GM23338 (cell line): ENCODE data around the gene MBTPS2. TPM values are rescaled to one million over a fixed set of nuclear protein-coding genes. Genes with fewer than 3 reads are reported as not detected.

ENCODE experiments used
- CREB1 ChIP-seq: fragments of 250-450 bp; sonication (Bioruptor Pico); IDR thresholded peaks from 2 replicates; pipeline ENCODE4 v1.5.0; 2020; ENCODE audit warnings: low read depth, mild to moderate bottlenecking, moderate library complexity
- EZH2 ChIP-seq: fragments of 200-600 bp; sonication (generic); IDR thresholded peaks from one replicate; pipeline ENCODE4 v1.8.0; 2017; ENCODE audit warnings: antibody characterized with exemption, mild to moderate bottlenecking, low read depth; ENCODE audit not compliant: unreplicated experiment
- NANOG ChIP-seq: IDR thresholded peaks from 2 replicates; pipeline ENCODE4 v1.6.1; 2016; ENCODE audit warnings: antibody characterized with exemption, borderline replicate concordance
- POLR2AphosphoS5 ChIP-seq: IDR thresholded peaks from 2 replicates; pipeline ENCODE4 v1.6.1; 2016; ENCODE audit warnings: antibody characterized with exemption, low read depth
- STAT1 ChIP-seq: IDR thresholded peaks from one replicate; pipeline ENCODE4 v1.6.1; 2016; ENCODE audit warnings: antibody characterized with exemption; ENCODE audit not compliant: unreplicated experiment
- polyA plus RNA-seq: library from polyadenylated mRNA; unstranded; fragments of >200 nt; fragmentation: Nextera tagmentation; extraction: Ambion mirVana; gene quantifications from 2 replicates; pipeline ENCODE4 v1.2.1, GENCODE V29; 2016
- total RNA-seq: library from RNA; depleted of rRNA; stranded (reverse); fragments of >200 nt; shearing (Covaris generic); gene quantifications from 2 replicates; pipeline ENCODE4 v1.2.3, GENCODE V29; 2014
- TF ChIP-seq, protein P1 (sequence below): fragments of 250-450 bp; sonication (Bioruptor Pico); IDR thresholded peaks from 2 replicates; pipeline ENCODE4 v1.5.0; 2020; ENCODE audit warnings: mild to moderate bottlenecking, moderate library complexity
- TF ChIP-seq, protein P2 (sequence below): IDR thresholded peaks from one replicate; pipeline ENCODE4 v1.6.1; 2018; ENCODE audit warnings: antibody characterized with exemption; ENCODE audit not compliant: unreplicated experiment

MBTPS2 gene
- total and polyA plus RNA-seq, 2 experiments from 2014 or later, result 3.2 to 7.8 TPM

DNA sequence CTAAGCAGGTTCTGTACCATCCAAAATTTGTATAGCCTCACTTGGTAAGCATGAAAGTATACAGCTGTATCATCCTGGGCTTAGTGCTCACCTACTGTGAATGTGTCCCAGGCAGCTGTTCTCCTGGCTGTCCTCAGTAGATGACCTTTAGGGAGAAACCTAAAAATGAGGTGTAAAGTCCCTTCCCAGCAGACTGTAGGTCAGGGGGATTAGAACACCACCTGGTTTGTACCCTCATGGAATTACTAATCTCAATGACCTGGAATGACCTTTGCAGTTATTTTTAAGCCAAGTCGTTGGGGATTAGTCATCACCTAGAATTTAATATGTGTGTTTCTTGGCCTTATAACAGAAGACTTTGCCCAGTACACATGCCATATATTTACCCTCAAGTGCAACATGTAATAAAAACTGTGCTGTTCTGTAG, 39.1 kb upstream of the MBTPS2 start (continued):
- TF ChIP-seq, protein P1, sequence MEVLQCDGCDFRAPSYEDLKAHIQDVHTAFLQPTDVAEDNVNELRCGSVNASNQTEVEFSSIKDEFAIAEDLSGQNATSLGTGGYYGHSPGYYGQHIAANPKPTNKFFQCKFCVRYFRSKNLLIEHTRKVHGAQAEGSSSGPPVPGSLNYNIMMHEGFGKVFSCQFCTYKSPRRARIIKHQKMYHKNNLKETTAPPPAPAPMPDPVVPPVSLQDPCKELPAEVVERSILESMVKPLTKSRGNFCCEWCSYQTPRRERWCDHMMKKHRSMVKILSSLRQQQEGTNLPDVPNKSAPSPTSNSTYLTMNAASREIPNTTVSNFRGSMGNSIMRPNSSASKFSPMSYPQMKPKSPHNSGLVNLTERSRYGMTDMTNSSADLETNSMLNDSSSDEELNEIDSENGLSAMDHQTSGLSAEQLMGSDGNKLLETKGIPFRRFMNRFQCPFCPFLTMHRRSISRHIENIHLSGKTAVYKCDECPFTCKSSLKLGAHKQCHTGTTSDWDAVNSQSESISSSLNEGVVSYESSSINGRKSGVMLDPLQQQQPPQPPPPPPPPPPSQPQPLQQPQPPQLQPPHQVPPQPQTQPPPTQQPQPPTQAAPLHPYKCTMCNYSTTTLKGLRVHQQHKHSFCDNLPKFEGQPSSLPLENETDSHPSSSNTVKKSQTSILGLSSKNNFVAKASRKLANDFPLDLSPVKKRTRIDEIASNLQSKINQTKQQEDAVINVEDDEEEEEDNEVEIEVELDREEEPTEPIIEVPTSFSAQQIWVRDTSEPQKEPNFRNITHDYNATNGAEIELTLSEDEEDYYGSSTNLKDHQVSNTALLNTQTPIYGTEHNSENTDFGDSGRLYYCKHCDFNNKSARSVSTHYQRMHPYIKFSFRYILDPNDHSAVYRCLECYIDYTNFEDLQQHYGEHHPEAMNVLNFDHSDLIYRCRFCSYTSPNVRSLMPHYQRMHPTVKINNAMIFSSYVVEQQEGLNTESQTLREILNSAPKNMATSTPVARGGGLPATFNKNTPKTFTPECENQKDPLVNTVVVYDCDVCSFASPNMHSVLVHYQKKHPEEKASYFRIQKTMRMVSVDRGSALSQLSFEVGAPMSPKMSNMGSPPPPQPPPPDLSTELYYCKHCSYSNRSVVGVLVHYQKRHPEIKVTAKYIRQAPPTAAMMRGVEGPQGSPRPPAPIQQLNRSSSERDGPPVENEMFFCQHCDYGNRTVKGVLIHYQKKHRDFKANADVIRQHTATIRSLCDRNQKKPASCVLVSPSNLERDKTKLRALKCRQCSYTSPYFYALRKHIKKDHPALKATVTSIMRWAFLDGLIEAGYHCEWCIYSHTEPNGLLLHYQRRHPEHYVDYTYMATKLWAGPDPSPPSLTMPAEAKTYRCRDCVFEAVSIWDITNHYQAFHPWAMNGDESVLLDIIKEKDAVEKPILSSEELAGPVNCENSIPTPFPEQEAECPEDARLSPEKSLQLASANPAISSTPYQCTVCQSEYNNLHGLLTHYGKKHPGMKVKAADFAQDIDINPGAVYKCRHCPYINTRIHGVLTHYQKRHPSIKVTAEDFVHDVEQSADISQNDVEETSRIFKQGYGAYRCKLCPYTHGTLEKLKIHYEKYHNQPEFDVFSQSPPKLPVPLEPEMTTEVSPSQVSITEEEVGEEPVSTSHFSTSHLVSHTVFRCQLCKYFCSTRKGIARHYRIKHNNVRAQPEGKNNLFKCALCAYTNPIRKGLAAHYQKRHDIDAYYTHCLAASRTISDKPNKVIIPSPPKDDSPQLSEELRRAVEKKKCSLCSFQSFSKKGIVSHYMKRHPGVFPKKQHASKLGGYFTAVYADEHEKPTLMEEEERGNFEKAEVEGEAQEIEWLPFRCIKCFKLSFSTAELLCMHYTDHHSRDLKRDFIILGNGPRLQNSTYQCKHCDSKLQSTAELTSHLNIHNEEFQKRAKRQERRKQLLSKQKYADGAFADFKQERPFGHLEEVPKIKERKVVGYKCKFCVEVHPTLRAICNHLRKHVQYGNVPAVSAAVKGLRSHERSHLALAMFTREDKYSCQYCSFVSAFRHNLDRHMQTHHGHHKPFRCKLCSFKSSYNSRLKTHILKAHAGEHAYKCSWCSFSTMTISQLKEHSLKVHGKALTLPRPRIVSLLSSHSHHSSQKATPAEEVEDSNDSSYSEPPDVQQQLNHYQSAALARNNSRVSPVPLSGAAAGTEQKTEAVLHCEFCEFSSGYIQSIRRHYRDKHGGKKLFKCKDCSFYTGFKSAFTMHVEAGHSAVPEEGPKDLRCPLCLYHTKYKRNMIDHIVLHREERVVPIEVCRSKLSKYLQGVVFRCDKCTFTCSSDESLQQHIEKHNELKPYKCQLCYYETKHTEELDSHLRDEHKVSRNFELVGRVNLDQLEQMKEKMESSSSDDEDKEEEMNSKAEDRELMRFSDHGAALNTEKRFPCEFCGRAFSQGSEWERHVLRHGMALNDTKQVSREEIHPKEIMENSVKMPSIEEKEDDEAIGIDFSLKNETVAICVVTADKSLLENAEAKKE, result no peak
- TF ChIP-seq STAT1 (no peak), CREB1 (CRISPR knock-in tag) (no peak), EZH2 (no peak), NANOG (no peak), POLR2AphosphoS5 (no peak)
- TF ChIP-seq, protein P2, sequence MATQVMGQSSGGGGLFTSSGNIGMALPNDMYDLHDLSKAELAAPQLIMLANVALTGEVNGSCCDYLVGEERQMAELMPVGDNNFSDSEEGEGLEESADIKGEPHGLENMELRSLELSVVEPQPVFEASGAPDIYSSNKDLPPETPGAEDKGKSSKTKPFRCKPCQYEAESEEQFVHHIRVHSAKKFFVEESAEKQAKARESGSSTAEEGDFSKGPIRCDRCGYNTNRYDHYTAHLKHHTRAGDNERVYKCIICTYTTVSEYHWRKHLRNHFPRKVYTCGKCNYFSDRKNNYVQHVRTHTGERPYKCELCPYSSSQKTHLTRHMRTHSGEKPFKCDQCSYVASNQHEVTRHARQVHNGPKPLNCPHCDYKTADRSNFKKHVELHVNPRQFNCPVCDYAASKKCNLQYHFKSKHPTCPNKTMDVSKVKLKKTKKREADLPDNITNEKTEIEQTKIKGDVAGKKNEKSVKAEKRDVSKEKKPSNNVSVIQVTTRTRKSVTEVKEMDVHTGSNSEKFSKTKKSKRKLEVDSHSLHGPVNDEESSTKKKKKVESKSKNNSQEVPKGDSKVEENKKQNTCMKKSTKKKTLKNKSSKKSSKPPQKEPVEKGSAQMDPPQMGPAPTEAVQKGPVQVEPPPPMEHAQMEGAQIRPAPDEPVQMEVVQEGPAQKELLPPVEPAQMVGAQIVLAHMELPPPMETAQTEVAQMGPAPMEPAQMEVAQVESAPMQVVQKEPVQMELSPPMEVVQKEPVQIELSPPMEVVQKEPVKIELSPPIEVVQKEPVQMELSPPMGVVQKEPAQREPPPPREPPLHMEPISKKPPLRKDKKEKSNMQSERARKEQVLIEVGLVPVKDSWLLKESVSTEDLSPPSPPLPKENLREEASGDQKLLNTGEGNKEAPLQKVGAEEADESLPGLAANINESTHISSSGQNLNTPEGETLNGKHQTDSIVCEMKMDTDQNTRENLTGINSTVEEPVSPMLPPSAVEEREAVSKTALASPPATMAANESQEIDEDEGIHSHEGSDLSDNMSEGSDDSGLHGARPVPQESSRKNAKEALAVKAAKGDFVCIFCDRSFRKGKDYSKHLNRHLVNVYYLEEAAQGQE, result no peak
